HepG2 (cell line): ENCODE data around the gene L3MBTL3. TPM values are rescaled to one million over a fixed set of nuclear protein-coding genes. Genes with fewer than 3 reads are reported as not detected.

ENCODE experiments used
- ATAC-seq: fragments of 200-7000 bp; cut with Tn5 transposase; 3 replicates; pipeline ENCODE4 v1.9.1; 2020; ENCODE audit warnings: mild to moderate bottlenecking, moderate library complexity
- Bru-seq: library from RNA; stranded (reverse); fragments of 400-500 nt; gene quantifications from one replicate; lab custom pipeline; 2021; lab: Mats Ljungman, UMichigan
- BruChase-seq, 2 experiments: library from RNA; stranded (reverse); fragments of 400-500 nt; gene quantifications; one replicate each; lab custom pipeline; 2021; lab: Mats Ljungman, UMichigan
- BruUV-seq: library from RNA; stranded (reverse); fragments of 400-500 nt; replicated peaks from 2 replicates; lab custom pipeline; 2021; lab: Mats Ljungman, UMichigan
- CTCF ChIA-PET: fragments of 300-600 bp; formaldehyde crosslinking; extraction: SDS; loops from one replicate; lab custom pipeline; 2021; ENCODE audit warnings: low total read pairs, inconsistent platforms, low intra/inter-chr PET ratio; lab: Yijun Ruan, JAX
- POLR2A ChIA-PET: fragments of 350-600 bp; sonication (Branson Sonifier 250); formaldehyde crosslinking; loops from one replicate; lab custom pipeline; 2020; ENCODE audit warnings: antibody characterized with exemption, inconsistent platforms; lab: Yijun Ruan, JAX
- DNase-seq: peaks from one replicate; pipeline ENCODE4 v3.0.0-alpha.2; 2015; ENCODE audit warnings: low spot score
- FAIRE-seq: peaks from 3 replicates; lab custom pipeline; 2011; peaks lifted over from hg19 to GRCh38; lab: Jason Lieb, UNC
- H2AFZ ChIP-seq: one replicate; pipeline ENCODE4 v1.6.1; 2011; ENCODE audit warnings: low read length, inconsistent platforms
- H3K27ac ChIP-seq: fragments of 300-600 bp; 3 replicates; pipeline ENCODE4 v1.8.0; 2011; ENCODE audit warnings: mixed run types, mild to moderate bottlenecking, mixed read lengths, low read length, inconsistent platforms; ENCODE audit not compliant: insufficient read depth; ENCODE audit errors: extremely low read length
- H3K27me3 ChIP-seq, 2 experiments: fragments of 200-600 bp in 1 of 2; 2 replicates in 1 of 2; 3 replicates in 1 of 2; pipeline versions ENCODE4 v1.6.0 to v1.8.0; 2011; ENCODE audit warnings: low read length in 2 of 2, mild to moderate bottlenecking in 2 of 2, moderate library complexity in 2 of 2, inconsistent platforms in 1 of 2; ENCODE audit not compliant: insufficient read depth in 2 of 2, control insufficient read depth in 1 of 2
- H3K36me3 ChIP-seq, 2 experiments: fragments of 200-600 bp in 1 of 2; replicated peaks in 1 of 2; 2 replicates in 1 of 2; 3 replicates in 1 of 2; pipeline versions ENCODE4 v1.5.1 to v1.8.0; 2011; ENCODE audit warnings: low read length in 2 of 2, inconsistent platforms in 1 of 2; ENCODE audit not compliant: insufficient read depth in 2 of 2, control insufficient read depth in 1 of 2
- H3K4me1 ChIP-seq: 2 replicates; pipeline ENCODE4 v1.5.1; 2012; ENCODE audit warnings: low read length, inconsistent platforms; ENCODE audit not compliant: insufficient read depth
- H3K4me2 ChIP-seq: 2 replicates; pipeline ENCODE4 v1.6.0; 2011; ENCODE audit warnings: low read depth, low read length, inconsistent platforms
- H3K4me3 ChIP-seq, 3 experiments: fragments of 200-600 bp in 1 of 3; sonication (generic), shearing (Covaris generic) in 1 of 3; replicated peaks in 1 of 3; 2 replicates each; pipeline ENCODE4 v1.5.1; 2011 to 2016; ENCODE audit warnings: low read length in 3 of 3, inconsistent platforms in 2 of 3, low read depth in 2 of 3, mild to moderate bottlenecking in 2 of 3, control low read depth in 1 of 3, mixed read lengths in 1 of 3; ENCODE audit not compliant: insufficient read depth in 1 of 3
- H3K79me2 ChIP-seq: one replicate; pipeline ENCODE4 v1.6.1; 2011; ENCODE audit warnings: low read length, inconsistent platforms; ENCODE audit not compliant: insufficient read depth
- H3K9ac ChIP-seq: 2 replicates; pipeline ENCODE4 v1.6.0; 2011; ENCODE audit warnings: mild to moderate bottlenecking, low read depth, low read length, inconsistent platforms; ENCODE audit not compliant: insufficient read depth
- H3K9me3 ChIP-seq: 2 replicates; pipeline ENCODE4 v1.5.1; 2012; ENCODE audit warnings: mild to moderate bottlenecking, low read length
- H4K20me1 ChIP-seq: 2 replicates; pipeline ENCODE4 v1.6.0; 2011; ENCODE audit warnings: inconsistent platforms, mild to moderate bottlenecking, low read length, moderate library complexity; ENCODE audit not compliant: insufficient read depth
- CC2D1A ChIP-seq: sonication (generic); formaldehyde crosslinking; IDR thresholded peaks from 2 replicates; pipeline ENCODE4 v1.8.1; 2023; ENCODE audit warnings: mild to moderate bottlenecking, missing genetic modification reagents
- CCDC6 ChIP-seq: sonication (generic); formaldehyde crosslinking; IDR thresholded peaks from 2 replicates; pipeline ENCODE4 v1.8.1; 2022; ENCODE audit warnings: mild to moderate bottlenecking, missing genetic modification reagents, moderate library complexity
- DNMT3B ChIP-seq: conservative IDR thresholded peaks from 2 replicates; pipeline ENCODE4 v1.6.1; 2016; ENCODE audit warnings: missing biosample characterization, control low read depth
- NAIF1 ChIP-seq: sonication (generic); formaldehyde crosslinking; IDR thresholded peaks from 2 replicates; pipeline ENCODE4 v1.5.0; 2020; ENCODE audit warnings: mild to moderate bottlenecking, missing genetic modification reagents, borderline replicate concordance
- SOX13 ChIP-seq, 3 experiments: fragments of 450-650 bp in 1 of 3; sonication (generic) in 1 of 3; formaldehyde crosslinking in 1 of 3; IDR thresholded peaks in 2 of 3; conservative IDR thresholded peaks in 1 of 3; 2 replicates each; pipeline versions ENCODE4 v1.5.0 to v1.6.1; 2016 to 2020; ENCODE audit warnings: antibody characterized with exemption in 1 of 3, mild to moderate bottlenecking in 1 of 3, missing compliant biosample characterization in 1 of 3, missing genetic modification reagents in 1 of 3, moderate library complexity in 1 of 3
- TBP ChIP-seq: sonication (generic); formaldehyde crosslinking; IDR thresholded peaks from 2 replicates; pipeline ENCODE4 v1.5.0; 2020; ENCODE audit warnings: missing genetic modification reagents
- ZFP91 ChIP-seq: sonication (generic); formaldehyde crosslinking; IDR thresholded peaks from 2 replicates; pipeline ENCODE4 v1.9.0; 2022; ENCODE audit warnings: missing genetic modification reagents, mild to moderate bottlenecking, borderline replicate concordance
- ZNF580 ChIP-seq: IDR thresholded peaks from 2 replicates; pipeline ENCODE4 v1.6.1; 2016; ENCODE audit warnings: low read depth, borderline replicate concordance
- ZNF770 ChIP-seq: sonication (generic); formaldehyde crosslinking; IDR thresholded peaks from 2 replicates; pipeline ENCODE4 v1.5.0; 2020; ENCODE audit warnings: mild to moderate bottlenecking, missing genetic modification reagents
- ZXDC ChIP-seq: sonication (generic); formaldehyde crosslinking; IDR thresholded peaks from 2 replicates; pipeline ENCODE4 v1.5.0; 2020; ENCODE audit warnings: mild to moderate bottlenecking, missing genetic modification reagents
- WGBS: methylation state at CpG from one replicate; pipeline ENCODE4 v1.1.6; 2017; ENCODE audit warnings: low lambda C conversion rate; 5-methylcytosine and 5-hydroxymethylcytosine counted together
- in situ Hi-C: cut with HindIII; loops from 2 replicates; pipeline ENCODE4 v1.10.0; 2017; ENCODE audit warnings: low pct_unique_long_range_greater_than_20kb; ENCODE audit not compliant: extremely low pct_ligation_motif_present
- intact Hi-C: fragments of 100-400 bp; cut with micrococcal nuclease; formaldehyde crosslinking; loops from one replicate; pipeline ENCODE4 v1.10.0; 2022; ENCODE audit not compliant: unreplicated experiment
- long read RNA-seq, 2 experiments: library from RNA in 1 of 2; library from polyadenylated mRNA in 1 of 2; stranded (forward) in 1 of 2; unstranded in 1 of 2; transcript quantifications; one replicate each; pipeline ENCODE4 v2.0.0, GENCODE V29; 2019 to 2022
- polyA minus RNA-seq, 3 experiments: library from RNA; depleted of rRNA, polyadenylated mRNA; stranded (reverse); fragments of >200 nt; gene quantifications; 2 replicates each; pipeline ENCODE4 v1.2.3, GENCODE V29; 2011; ENCODE audit warnings: low replicate concordance in 1 of 3
- polyA plus RNA-seq, 8 experiments: library from polyadenylated mRNA; depleted of rRNA in 3 of 8; stranded (reverse) in 7 of 8; unstranded in 1 of 8; fragments of >200 nt; fragmentation: Illumina TruSeq in 4 of 8; extraction: Trizol in 4 of 8; gene quantifications; 2 replicates each; pipeline versions ENCODE4 v1.2.1 to v1.2.3, GENCODE V29; 2011 to 2016; ENCODE audit warnings: low read depth in 4 of 8, missing spikeins in 1 of 8, mixed read lengths in 1 of 8; ENCODE audit not compliant: insufficient read depth in 1 of 8
- total RNA-seq, 5 experiments: library from RNA; depleted of rRNA; stranded (reverse); fragments of >200 nt; fragmentation: Illumina TruSeq; extraction: Trizol; gene quantifications; 2 replicates each; pipeline ENCODE4 v1.2.3, GENCODE V29; 2016; ENCODE audit warnings: low read depth in 1 of 5

The L3MBTL3 gene
- total RNA-seq (2016; rRNA removed; fragmentation: Illumina TruSeq; extraction: Trizol) (2.5 and 4.1 TPM in 2 replicates), polyA plus RNA-seq (2011; rRNA removed) (1.2 and 1.5 TPM in 2 replicates), polyA minus RNA-seq (2011; rRNA and poly(A)+ RNA removed; ENCODE audit: low replicate concordance) (0.70 and 2.3 TPM in 2 replicates), Bru-seq, nascent RNA (percentile 36 among the genes with signal in this experiment), BruChase-seq, experiment 1, labeled RNA remaining after a 6-hour chase (percentile 29 among the genes with signal in this experiment), BruChase-seq, experiment 2, labeled RNA remaining after a 2-hour chase (percentile 28 among the genes with signal in this experiment)
- 1.3 and 1.4 TPM in 2 replicates for total RNA-seq (2016; cell fraction: cytosol; rRNA removed; fragmentation: Illumina TruSeq; extraction: Trizol; ENCODE audit: low read depth)
- total RNA-seq (2016; cell fraction: insoluble cytoplasmic fraction; rRNA removed; fragmentation: Illumina TruSeq; extraction: Trizol), result 2.3 and 3.2 TPM in 2 replicates
- total RNA-seq (2016; cell fraction: membrane; rRNA removed; fragmentation: Illumina TruSeq; extraction: Trizol), result 1.9 and 2.3 TPM in 2 replicates
- total RNA-seq (2016; cell fraction: nucleus; rRNA removed; fragmentation: Illumina TruSeq; extraction: Trizol), result 3.9 and 4.0 TPM in 2 replicates
- 0.39 and 0.87 TPM in 2 replicates for polyA plus RNA-seq (2011; cell fraction: cytosol; rRNA removed)
- 1.3 and 3.9 TPM in 2 replicates for polyA plus RNA-seq (2011; cell fraction: nucleus; rRNA removed)
- polyA plus RNA-seq (2012), result 1.0 and 1.7 TPM in 2 replicates
- 0.12 and 0.37 TPM in 2 replicates for polyA plus RNA-seq (2016; cell fraction: cytosol; fragmentation: Illumina TruSeq; extraction: Trizol; ENCODE audit: low read depth)
- polyA plus RNA-seq (2016; cell fraction: insoluble cytoplasmic fraction; fragmentation: Illumina TruSeq; extraction: Trizol; ENCODE audit: low read depth), result 2.2 TPM in 2 replicates
- 0.26 and 0.31 TPM in 2 replicates for polyA plus RNA-seq (2016; cell fraction: membrane; fragmentation: Illumina TruSeq; extraction: Trizol; ENCODE audit: low read depth)
- 3.6 and 4.0 TPM in 2 replicates for polyA plus RNA-seq (2016; cell fraction: nucleus; fragmentation: Illumina TruSeq; extraction: Trizol; ENCODE audit: insufficient read depth, low read depth)
- polyA minus RNA-seq (2011; cell fraction: cytosol; rRNA and poly(A)+ RNA removed), result 0.70 and 1.1 TPM in 2 replicates
- polyA minus RNA-seq (2011; cell fraction: nucleus; rRNA and poly(A)+ RNA removed), result 3.5 and 5.1 TPM in 2 replicates
- long read RNA-seq, experiment 1, result 0 reads
- long read RNA-seq, experiment 2, partial matches to known transcripts, result 0 of 1 reads
- long read RNA-seq, experiment 2, other reads (novel, unspliced or antisense), result 1 of 1 reads

- Histone ChIP-seq H2AFZ (peak within 1 kb of the TSS; percentile 60), H4K20me1 (no peaks in the 10 kb centered on the region), H3K4me1 (peaks cover 5% of the 10 kb centered on the region; the same call in 1 of the 2 replicates), H3K9me3 (no peaks in the 10 kb centered on the region), H3K9ac (0 out of 2 replicates have a peak within 1 kb of the TSS, but pooled peaks have one; percentile 46), H3K4me2 (peak within 1 kb of the TSS; percentile 98), H3K27ac (no peak within 1 kb of the TSS), H3K27me3 (peaks cover 0 to 38% of the 10 kb centered on the region in 2 experiments; a peak in 3 of 5 replicates), H3K79me2 (no peaks in the 10 kb centered on the region), H3K4me3 (peak within 1 kb of the TSS; percentile 72 to 82 (median 73)), H3K36me3 (no peaks in the 10 kb centered on the region)
- CTCF ChIA-PET, result no interaction called here
- POLR2A ChIA-PET, result no interaction called here
- intact Hi-C loops (loop anchor here (5.0 kb wide), 1 partner anchor 76 kb away; no protein-coding TSS in a partner anchor), in situ Hi-C loops (no loop called here)
- FAIRE-seq, result no peak
- BruUV-seq, result no TSS peak
- 6% methylated on average over 27 of the region's 27 CpGs for WGBS
- peak; percentile 51 for DNase-seq
- peak; percentile 89 for ATAC-seq
- TF ChIP-seq CC2D1A (CRISPR knock-in tag) (no peak), CCDC6 (CRISPR knock-in tag) (0 out of 2 replicates have a peak, but pooled peaks have one; percentile 22), ZFP91 (CRISPR knock-in tag) (peak; percentile 57; the same call in 1 of the 2 replicates), NAIF1 (CRISPR knock-in tag) (peak; percentile 98), TBP (no peak), DNMT3B (no peak), ZXDC (CRISPR knock-in tag) (no peak), SOX13 (IDR thresholded peaks at IDR 0.05) (no peak), SOX13 (CRISPR knock-in tag; conservative IDR thresholded peaks at IDR 0.05 in 1 of 2, IDR thresholded peaks at IDR 0.05 in 1 of 2) (no peak), ZNF580 (no peak), ZNF770 (CRISPR knock-in tag) (0 out of 2 replicates have a peak, but pooled peaks have one; percentile 21)
Observed at GRCh38 chr6:130018292-130018743, at the start of gene L3MBTL3. TSS of gene L3MBTL3 (plus strand) at chr6:130018581. CDS start at chr6:130042700, 24,119 bp downstream.
